Myocyte (in vitro differentiated cells): ENCODE measurements around the gene FGFRL1. TPM values are rescaled to one million over a fixed set of nuclear protein-coding genes. Genes with fewer than 3 reads are reported as not detected.
A peak's percentile ranks its signal among the peaks of the same experiment; 100 is the strongest.

Source experiments
- DNase-seq: peaks from one replicate; pipeline ENCODE4 v3.0.0-alpha.2; 2012; ENCODE audit warnings: low read depth
- total RNA-seq: library from RNA; depleted of rRNA; stranded (reverse); fragments of >200 nt; gene quantifications from 2 replicates; pipeline ENCODE4 v1.2.3, GENCODE V29; 2014

Gene FGFRL1
- total RNA-seq, 1 donor from 2014 or later: 20.5 TPM

DNA sequence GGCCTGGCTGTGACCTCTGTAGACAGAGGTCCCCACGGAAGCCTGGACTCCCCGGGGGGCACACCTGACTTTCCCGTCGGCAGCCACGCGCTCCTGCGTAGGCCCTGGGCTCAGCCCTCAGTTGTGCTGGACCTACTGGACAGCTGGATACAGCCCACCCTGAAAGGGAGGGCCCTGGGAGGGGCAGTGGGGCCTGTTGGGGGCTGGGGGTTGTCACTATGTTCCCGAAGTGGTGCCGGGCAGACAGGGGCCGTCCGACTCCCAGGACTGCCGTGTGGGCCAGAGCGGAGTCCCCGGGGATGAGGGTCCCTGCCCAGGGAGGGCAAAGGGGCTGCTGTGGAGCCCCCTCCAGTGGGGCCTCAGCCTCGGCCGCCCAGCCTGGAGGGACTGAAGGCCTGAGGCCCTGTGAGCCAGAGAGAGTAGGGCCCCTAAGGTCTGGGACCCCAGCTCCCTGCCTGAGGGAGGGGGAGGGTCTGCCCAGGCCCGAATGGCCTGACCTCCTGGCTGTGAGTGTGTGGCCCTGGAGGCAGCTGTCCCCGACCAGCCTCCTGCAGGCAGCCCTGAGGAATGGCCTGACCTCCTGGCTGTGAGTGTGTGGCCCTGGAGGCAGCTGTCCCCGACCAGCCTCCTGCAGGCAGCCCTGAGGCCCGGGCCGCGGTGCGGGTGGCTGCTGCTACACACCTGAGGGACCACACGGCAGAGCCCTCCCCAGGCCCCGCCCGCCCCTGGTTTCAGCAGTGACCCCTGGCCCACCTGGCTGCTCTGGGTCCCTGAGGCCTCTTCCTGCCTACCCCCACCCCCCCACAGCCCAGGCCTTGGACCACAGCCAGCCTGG lies 25.8 kb downstream of the FGFRL1 start:
- DNase-seq: peak; percentile 30

DNA sequence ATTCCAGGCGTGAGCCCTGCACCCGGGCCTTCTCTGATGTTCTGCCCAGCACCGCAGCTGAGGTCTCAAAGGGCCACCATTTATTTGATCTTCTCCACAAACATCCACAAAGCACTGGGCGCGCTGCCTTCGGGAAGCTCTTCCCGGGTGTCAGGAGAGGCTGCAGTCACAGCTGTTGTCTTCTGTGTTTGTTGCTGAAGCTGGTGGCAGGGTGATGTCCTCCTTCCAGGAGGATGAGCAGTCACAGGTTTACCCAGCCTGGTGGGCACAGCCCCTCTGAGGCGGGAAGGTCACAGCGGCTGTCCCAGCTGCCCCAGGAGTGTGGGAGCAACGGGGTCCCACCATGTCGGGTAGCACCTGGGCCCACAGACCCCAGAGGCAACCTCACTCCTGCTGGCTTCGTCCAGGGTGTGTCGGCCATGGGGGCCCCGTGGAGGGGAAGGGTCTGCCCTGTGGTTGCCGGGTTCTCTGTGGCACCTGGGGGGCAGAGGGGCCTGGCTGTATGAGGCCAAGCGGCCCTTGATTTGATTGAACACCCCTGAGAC lies 27.6 kb downstream of the FGFRL1 start:
- peak; percentile 64 for DNase-seq

DNA sequence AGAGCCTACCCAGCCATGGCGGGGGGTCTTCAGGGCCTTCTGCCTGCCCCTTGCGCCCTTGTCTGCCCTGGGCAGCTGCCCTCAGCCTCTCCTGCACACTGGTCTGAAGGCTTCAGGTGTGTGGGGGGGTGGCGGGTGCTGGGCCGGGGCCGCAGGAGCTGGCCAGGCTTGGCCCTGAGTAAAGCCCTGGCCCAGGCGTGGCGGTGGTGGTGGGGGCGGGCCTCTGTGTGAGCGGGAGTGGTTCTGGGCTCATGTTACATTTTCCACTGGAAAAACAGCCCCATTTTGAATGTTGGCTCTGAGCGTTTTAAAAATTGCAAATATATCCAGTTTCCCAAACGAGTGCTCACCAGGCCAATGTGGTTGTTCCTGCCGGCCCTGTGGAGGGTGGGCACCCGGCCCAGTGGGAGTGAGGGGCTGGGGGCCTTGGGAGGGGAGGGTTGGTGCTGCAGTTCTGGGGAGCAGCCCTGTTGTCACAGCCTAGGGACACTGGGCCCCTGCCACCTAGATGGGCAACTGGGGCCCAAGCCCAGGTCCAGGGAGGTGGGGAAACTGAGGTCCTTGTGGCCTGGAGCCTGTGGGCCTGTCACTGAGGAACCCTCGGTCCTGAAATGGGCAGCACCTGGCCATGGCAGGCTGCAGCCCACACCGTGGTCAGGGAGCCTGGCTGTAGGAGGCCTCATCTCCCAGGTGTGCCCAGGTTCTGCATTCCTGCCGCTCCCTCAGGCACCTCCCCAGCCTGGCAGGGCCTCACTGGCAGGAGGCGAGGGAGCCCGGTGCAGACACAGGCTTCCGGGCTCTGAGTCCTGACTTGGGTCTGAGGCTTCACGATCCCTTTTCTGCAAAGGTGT lies 28.3 kb downstream of the FGFRL1 start:
- peak; percentile 47 for DNase-seq

DNA sequence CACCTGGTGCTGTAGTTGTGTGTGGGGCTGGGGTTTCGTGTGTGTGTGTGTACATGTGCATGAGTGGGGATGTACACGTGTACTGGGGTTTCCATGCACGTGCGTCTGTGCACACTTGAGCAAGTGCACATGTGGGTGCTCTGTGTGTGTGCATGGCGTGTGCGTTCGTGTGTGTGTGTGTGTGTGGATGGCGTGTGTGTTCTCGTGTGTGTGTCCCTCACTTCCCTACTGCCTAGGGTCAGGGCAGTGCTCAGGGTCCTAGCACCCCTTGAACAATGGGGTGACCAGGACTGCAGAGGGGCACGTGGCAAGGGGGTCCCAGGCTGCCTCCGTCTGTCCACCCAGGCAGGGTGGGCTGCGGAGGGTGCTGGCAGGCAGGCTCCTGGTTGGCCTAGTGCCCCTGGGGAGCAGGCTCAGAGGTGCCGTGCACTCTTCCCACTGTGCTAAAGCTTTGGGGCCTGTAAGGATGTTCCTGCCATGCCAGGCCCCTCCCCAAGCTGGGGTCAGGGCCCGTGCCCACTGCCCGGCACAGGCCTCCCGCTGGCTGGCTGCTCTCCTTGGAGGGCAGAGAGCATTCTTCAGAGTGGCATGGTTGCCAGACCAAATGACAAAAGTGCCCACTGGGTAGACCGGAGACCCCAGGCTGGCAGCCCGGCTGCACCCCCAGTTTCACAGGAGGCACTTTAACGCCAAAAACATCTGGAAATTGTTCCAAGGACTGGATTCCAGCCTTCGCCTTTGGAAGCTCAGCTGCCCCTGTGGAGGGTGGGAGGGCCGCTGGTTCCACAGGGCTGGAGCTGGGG lies 29.1 kb downstream of the FGFRL1 start:
- DNase-seq: no peak

DNA sequence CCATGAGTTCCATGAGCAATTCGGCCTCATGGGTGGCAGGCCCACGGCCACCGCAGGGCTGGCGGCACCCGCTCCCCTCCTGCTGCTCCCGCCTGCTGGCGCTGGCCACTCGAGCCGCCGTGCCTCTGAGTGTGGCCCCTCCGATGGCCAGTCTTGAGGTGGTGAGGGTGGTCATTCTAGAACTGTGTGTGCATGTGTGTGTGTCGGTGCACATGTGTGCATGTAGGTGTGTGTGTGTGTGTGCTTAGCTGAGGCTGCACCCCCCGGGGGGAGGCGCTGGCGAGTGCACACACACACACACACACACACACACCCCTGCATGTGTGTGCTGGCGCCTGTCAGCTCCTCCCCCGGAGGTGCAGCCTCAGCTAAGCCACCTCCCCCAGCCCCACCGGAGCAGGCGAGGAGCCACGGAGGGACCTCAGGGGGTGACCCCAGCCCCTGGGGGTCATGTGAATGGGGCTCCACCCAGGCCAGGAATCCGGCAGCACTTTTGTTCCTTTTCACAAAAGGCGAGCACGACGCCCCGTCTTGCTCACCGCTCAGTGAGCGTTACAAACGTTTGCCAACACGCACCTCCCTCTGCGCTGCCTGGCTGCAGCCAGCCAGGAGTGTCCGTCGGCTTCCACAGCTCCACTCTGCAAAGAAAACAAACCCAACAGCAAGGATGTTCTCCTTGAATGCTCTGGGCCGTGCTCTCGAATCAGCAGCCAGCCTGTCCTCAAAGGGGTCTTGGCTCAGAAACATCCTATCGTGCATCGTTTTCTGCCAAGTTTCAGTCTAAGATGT lies 29.9 kb downstream of the FGFRL1 start:
- DNase-seq: no peak

DNA sequence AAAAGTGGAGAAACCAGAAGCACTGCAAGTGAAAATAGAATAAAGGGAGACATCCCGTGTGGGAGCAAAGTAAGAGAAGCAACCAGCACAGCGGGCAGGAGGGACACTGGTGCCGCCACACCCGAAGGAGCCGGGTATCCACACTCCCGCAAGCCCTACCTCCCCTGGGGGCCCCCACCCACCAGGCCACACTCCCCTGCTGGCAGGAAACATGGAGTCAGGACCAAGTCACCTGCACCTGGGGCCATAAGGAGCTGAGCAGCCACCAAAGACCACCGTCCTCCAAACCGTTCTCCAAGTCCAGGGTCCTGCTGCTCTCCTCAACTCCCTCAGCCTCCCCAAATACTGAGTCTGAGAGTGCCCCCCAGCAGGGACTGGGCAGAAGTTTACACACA lies 30.5 kb downstream of the FGFRL1 start:
- DNase-seq: no peak

DNA sequence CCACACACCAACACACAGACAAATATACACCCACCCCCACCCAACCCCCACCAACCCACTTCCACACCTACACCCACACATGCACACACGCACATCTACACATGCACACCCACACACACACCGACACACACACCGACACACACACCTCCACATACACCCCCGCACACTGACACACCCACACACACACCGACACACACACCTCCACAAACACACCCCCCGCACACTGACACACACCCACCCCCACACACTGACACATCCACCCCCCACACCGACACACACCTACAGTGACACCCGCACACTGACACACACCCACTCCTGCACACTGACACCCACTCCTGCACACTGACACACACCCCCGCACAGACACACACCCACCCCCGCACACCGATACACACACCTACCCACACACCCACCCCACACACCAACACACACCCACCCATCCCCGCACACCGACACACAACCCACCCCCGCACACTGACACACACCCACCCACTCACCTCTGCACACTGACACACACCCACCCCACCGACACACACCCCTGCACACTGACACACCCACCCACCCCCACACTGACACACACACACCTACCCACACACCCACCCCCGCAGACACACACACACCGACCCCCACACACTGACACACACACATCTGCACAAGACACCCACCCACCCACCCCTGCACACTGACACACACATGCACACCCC lies 31.1 kb downstream of the FGFRL1 start:
- DNase-seq: no peak

DNA sequence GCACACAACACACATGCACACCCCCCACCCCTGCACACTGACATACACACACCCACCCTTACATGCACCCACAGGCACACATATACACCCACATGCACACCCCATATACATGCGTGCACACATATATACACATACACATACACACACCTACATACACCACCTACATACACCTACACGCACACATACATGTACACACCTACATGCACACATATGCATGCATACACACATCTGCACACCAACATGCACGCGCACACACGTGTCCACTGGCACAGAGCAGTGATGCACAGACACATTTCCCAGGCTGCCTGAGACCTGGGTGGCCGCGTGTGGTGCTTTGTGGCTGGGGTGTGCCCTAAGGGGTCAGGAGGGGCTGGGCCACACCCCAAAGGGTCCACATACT lies 31.7 kb downstream of the FGFRL1 start:
- DNase-seq: no peak

DNA sequence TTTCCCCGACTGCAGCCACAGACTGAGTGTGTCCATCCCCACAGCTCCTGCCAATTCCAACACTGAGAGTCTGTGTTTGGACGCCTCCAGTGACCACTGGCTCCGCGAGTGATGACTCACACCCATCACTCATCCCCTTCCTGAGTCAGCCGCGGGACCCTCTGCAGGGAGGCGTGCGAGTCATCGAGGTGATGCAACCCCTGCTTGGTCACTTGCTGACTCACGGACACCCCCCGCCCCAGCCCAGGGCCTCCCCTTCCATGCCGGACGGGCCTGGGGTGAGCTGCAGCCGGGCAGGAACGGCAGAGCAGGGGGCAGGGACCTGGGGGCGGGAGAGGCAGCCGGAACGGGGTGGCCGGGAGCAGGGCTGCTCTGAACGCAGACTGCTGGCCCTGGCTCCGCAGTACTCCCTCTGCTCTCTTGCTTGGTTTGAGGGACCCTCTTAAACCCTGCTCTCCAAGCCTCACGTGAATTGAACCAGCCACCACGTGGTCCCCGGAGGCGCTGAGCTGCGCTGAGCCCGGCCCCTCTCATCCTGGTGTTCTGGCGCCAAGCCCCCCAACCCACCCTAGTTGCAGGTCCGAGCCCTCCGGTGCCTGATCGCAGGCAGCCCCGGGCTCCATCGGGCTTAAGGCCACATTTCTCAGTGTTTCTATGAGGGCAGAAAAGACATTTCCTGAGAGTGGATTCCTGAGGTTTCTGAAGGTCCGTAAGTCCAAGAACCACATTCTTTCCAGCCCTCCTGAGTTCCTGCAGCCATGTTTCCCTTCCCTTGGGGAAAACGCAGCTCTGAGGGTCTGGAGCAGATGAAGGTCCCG lies 32.4 kb downstream of the FGFRL1 start:
- peak; percentile 98 for DNase-seq

DNA sequence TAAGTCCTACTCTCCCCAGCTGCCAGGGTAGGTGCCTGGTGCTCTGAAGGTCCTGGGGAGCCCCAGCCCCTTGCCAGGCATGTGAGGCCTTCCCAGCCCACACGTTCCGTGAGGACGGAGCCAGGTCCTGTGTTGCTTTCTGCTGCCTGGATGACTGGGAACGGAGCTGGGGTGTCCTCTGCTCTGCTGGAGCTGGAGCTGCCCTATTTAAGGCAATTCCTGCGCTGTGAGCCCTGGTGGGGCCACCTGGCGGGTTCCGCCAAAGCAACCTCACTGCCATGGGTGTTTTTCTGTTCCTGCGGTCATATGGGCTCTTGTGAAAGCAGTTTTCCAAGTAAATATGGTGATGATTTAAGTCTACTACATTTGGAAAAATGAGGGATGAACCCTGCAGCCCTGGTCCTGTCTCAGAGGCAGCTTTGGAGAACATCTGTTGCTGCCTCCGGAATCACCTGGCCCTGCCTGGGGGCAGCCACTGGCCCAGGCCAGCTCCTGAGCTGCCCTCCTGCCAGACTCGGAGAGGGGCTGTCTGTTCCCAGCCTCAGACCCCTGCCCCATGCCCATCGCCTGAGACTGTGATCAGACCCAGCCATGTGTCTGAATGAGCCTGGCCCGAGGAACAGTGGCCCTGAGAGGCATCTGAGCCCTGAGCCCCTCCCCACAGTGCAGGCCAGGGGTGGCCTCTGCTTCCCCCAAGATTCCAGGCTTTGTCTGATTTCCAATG lies 33.2 kb downstream of the FGFRL1 start:
- no peak for DNase-seq

DNA sequence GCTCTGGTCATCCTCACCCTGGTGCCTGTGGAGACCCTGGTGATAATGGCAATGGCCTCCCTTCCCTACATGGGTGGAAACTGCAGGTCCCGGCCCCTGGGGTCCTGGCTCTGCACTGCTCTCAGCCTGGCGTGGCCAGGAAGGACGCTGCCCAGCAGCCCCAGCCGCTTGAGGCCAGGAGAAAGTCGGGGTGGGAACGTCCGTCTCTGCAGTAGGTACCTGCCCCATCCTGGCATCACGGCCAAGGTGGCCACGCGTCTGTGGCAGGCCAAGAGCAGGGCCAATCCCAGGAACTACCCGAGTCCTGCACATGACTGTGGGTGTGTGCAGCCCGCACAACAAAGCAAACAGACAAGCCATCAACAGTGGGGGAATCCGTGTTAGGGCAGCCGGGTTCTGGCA lies 33.8 kb downstream of the FGFRL1 start:
- DNase-seq: no peak

DNA sequence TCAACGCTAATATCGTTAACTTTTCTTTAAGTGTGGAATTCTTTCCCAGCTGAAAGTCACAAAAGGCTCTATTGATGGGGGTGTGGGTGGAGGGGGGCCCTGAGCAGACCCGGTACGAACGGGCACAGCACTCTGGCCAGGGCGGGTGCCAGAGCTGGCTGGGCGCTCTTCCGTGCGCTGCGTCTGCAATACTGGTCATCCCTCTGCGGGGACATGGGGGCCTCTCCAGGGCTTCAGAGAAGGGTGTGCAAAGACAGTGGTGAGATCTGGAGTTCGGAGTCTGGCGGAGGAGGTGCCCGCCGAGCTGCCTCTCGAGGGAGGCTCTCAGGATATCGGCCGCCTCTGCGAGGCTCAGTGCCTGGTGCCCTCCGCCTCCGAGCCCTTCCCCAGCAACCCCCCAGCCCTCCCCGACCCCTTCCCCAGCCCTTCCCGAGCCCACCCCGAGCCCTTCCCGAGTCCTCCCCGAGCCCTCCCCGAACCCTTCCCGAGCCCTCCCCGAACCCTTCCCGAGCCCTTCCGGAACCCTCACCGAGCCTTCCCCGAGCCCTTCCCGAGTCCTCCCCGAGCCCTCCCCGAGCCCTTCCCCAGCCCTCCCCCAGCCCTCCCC lies 34.3 kb downstream of the FGFRL1 start:
- DNase-seq: no peak

DNA sequence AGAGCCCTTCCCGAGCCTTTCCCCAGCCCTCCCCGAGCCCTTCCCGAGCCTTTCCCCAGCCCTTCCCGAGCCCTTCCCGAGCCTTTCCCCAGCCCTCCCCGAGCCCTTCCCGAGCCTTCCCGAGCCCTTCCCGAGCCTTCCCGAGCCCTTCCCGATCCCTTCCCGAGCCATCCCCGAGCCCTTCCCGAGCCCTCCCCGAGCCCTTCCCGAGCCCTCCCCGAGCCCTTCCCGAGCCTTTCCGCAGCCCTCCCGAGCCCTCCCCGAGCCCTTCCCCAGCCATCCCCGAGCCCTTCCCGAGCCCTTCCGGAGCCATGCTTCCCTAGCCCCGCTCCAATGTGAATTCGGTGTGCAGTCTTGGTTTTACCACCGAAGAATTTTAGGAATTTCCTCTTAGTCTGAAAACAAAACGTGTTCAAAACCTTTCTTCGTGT lies 35.2 kb downstream of the FGFRL1 start:
- peak; percentile 62 for DNase-seq

DNA sequence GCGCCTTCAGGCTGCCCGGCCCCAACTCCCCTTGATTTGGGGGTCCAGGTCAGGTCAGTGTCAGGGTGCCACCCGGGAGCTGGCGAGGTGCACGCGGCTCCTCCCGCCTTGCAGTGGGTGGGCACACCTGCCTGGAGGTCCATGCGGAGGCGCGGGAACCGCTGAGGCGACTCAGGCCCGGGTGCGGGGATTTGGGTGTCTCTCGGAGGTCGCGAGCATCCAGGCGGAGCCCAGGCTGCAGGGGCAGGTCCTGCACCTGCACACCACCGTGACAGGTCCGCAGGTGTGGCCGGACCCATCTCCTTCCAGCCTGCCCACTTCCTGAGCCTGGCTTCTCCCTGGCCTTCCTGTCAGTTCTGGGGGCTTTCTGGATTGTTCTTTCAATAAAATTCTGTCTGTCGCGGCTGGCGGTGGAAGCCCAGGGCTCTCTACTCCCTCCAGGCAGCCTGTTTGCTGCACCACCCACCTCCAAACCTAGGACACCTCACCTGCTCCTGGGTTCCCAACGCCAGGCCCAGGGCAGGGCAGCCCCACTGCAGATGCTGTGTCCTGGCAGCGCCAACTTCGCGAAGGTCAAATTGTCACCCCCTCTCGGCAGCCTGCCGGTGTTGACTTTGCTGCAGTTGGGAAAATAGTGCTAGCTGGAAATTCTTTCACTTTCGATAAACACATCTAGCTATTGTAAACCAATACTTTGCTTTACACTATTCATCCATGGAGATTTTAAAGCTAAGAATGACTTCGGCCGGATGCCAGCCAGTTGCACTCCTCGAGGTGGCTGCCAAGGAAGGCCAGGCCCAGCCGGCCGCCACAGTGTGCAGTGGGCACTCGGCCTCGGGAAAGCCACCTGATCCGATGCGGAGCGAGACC lies 35.9 kb downstream of the FGFRL1 start:
- DNase-seq: no peak

DNA sequence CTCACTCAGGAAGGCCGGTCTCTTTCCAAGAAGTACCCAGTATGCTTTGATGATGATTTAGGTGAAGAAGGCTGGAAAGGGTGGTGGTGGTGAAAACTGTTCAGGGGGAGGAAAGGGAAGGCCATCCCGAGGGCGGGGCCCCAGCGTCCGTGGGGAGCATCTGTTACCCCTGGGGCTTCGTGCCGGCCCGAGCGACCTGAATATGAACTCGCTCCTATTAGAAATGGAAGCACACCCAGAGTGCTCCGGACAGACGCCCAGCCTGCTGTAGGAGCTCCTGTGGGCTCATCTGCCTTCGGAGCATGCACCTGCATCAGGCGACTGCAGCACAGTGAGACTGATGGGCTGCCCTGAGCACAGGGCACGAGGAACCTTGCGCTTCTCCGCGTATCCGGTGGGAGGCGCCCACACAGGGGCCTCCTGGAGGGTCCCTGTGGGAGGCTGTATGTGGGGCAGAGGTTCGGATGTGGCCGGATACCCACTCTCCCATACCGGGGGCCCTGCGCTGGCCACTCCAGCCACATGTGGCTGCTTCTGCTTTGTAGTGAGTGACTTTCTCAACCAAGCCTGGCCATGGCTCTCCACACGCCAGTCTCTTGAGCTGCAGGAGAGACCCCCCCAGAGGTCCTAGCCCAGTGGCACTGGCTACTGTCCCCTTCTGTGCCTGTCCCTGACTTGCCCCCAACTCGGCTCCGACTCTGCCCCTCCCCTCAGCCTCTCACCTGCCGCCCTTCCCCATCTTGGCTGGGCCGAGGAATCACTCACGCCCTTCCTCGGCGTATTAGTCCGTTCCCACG lies 36.7 kb downstream of the FGFRL1 start:
- DNase-seq: no peak
